Motor neuron (in vitro differentiated cells): ENCODE measurements around the gene VSTM2B. TPM values are rescaled to one million over a fixed set of nuclear protein-coding genes. Genes with fewer than 3 reads are reported as not detected.

Source experiments
- ATAC-seq, 8 experiments: fragments of 200-7000 bp; cut with Tn5 transposase; replicated peaks in 6 of 8; 2 replicates each; pipeline ENCODE4 v1.8.0; 2021; ENCODE audit warnings: mild to moderate bottlenecking in 8 of 8, moderate library complexity in 8 of 8
- H3K27ac ChIP-seq, 2 donors: fragments of 250-450 bp; sonication (Bioruptor Pico); 2 replicates each; pipeline ENCODE4 v1.9.0; 2021; ENCODE audit warnings: antibody characterized with exemption in 2 of 2, mild to moderate bottlenecking in 2 of 2, moderate library complexity in 1 of 2
- H3K4me1 ChIP-seq, 2 donors: fragments of 250-450 bp; sonication (Bioruptor Pico); replicated peaks in 1 of 2; 2 replicates each; pipeline ENCODE4 v1.6.1; 2021; ENCODE audit warnings: antibody characterized with exemption in 2 of 2, mild to moderate bottlenecking in 2 of 2, moderate library complexity in 1 of 2
- H3K4me3 ChIP-seq, 5 donors: fragments of 250-450 bp; sonication (Bioruptor Pico); 2 replicates each; pipeline ENCODE4 v1.9.0; 2021; ENCODE audit warnings: antibody characterized with exemption in 5 of 5, mild to moderate bottlenecking in 5 of 5, moderate library complexity in 4 of 5
- WGBS, 10 experiments: fragments of 450-650 bp; shearing (Covaris generic); methylation state at CpG; one replicate each; pipeline ENCODE4 v1.0.0; 2022; 5-methylcytosine and 5-hydroxymethylcytosine counted together
- in situ Hi-C, 9 experiments: fragments of 400-800 bp; cut with MboI; loops; one replicate each; pipeline ENCODE4 v1.15.0; 2021; ENCODE audit warnings: low sequenced_read_pairs in 9 of 9, low pct_unique_long_range_greater_than_20kb in 2 of 9; ENCODE audit not compliant: unreplicated experiment in 9 of 9
- total RNA-seq, 8 experiments: library from RNA; unstranded; fragments of 300-600 nt; gene quantifications; 2 replicates each; pipeline versions ENCODE4 v1.2.3 to v1.2.4, GENCODE V29; 2022

VSTM2B gene
- total RNA-seq, 8 experiments from 2014 or later, result 0.31 to 8.8 (median 7.2) TPM; not detected in 2

DNA sequence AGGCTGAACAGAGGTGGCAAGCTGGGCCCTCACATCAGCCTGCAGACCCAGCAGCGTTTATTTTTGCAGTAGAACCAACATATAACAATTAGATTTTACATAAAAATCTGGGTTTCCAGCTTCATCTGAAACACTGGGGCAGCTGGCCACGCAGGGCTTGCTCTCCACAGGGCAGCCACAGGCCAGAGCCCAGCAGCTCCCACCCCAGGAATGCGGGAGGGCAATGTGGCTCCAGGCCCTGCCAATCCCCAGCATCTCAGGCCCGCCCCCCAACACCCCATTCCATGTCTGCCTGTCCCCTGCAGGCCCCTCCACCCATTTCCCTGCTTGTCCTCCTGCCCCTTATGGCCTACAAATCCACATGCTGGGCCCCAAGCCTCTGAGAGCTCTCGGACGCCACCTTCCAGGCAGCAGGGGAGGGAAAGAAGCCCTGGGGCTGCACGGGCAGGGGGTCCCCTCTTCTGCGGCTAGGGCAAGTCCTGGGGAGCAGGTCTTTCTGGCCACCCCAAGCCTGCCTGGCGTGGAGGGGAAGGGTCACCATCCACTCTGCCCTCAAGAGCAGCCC, 15.0 kb upstream of the VSTM2B start:
- H3K27ac ChIP-seq, result no peak overlapping the region
- H3K4me3 ChIP-seq, result no peak overlapping the region
- 0 to 80% (median 37%) methylated on average over 1 to 5 of the region's 9 CpGs; no CpG with 5 or more reads in 6 of the 10 experiments for WGBS, 10 experiments
- in situ Hi-C loops, result no loop called here
- ATAC-seq, result no peak
- H3K4me1 ChIP-seq, result no peaks in the 10 kb centered on the region

DNA sequence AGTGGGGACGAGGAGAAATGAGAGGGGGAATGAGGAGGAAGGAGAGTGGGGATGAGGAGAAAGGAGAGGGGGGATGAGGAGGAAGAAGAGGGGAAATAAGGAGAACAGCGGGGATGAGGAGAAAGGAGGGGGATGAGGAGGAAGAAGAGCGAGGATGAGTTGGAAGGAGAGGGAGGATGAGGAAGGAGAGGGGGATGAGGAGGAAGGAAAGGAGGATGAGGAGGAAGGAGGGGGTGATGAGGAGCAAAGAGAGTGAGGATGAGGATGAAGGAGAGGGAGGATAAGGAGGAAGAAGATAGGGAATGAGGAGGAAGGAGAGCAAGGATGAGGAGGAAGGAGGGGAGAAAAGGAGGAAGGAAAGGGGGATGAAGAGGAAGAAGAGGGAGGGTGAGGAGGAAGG, 14.0 kb upstream of the VSTM2B start:
- in situ Hi-C loops, result no loop called here
- no peak for ATAC-seq
- no peak overlapping the region for H3K4me3 ChIP-seq
- H3K4me1 ChIP-seq, result no peaks in the 10 kb centered on the region
- WGBS, 10 experiments, result 0 to 62% (median 10%) methylated on average over 1 to 3 of the region's 3 CpGs; no CpG with 5 or more reads in 4 of the 10 experiments
- H3K27ac ChIP-seq, result no peak overlapping the region

DNA sequence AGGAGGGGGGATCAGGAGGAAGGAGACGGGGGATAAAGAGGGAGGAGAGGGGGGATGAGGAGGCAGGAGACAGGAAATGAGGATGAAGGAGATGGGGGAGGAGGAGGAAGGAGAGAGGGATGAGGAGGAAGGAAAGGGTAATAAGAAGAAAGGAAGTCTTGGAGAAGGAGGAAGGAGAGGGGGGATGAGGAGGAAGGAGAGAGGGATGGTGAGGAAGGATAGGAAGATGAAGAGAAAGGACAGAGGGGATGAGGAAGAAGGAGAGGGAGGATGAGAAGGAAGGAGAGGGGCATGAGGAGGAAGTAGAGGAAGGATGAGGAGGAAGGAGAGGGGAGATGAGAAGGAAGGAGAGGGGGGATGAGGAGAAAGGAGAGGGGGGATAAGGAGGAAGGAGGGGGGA, 13.0 kb upstream of the VSTM2B start:
- Histone ChIP-seq H3K27ac (no peak overlapping the region), H3K4me1 (peaks cover 0 to under 1% of the 10 kb centered on the region in 2 donors), H3K4me3 (no peak overlapping the region)
- in situ Hi-C loops, result no loop called here
- no peak for ATAC-seq
- WGBS, 10 experiments, result no CpG with 5 or more reads among the region's 1 CpG

DNA sequence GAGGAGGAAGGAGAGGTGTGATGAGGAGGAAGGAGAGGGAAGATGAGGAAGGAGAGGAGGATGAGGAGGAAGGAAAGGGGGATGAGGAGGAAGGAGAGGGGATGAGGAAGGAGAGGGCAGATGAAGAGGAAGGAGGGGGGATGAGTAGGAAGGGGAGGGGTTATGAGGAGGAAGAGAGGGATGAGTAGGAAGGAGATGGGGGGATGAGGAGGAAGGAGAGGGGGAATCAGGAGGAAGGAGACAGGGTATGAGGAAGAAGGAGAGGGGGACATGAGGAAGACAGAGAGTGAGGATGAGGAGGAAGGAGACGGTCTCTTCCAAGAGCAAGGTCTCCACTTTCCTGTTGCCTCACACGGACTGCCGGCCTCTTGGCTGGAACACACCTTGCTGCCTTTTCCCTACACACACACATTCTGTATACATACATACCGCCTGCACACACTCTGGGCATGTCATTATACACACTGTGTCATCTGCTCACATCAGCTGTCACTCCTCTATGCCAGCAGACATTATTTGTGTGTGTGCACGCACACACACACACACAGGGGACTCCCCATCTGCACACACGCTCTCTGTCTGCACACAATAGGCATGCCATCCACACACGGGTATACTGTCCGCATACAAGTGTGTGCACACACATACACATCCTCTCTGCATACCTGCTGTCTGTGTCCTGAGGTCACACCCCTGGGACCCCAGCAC, 11.1 kb upstream of the VSTM2B start:
- in situ Hi-C loops, result no loop called here
- Histone ChIP-seq H3K27ac (no peak overlapping the region), H3K4me1 (peaks cover 0 to 9% of the 10 kb centered on the region in 2 donors), H3K4me3 (no peak overlapping the region)
- peak in 2 of 8 experiments; percentile 20 to 67 for ATAC-seq
- WGBS, 10 experiments, result 67 to 80% (median 80%) methylated on average over 1 to 4 of the region's 8 CpGs; no CpG with 5 or more reads in 7 of the 10 experiments

DNA sequence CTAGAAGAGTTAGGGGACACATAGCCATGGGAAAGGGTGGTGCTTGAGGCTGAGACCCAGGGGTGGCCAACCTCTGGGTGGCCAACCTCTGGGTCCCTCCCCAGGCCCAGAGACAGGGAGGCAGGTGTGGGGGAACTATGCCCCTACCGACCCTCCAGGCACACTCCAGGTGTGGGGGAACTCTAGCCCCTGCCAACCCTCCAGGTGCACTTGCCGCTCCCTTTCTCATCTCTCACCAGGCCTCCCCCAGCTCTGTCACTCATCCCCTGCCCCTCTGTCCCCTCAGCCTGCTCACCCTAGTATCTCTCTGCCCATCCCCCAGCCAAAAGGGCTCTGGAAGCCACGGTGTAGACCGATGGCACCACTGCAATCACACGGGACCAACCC, 10.6 kb upstream of the VSTM2B start:
- in situ Hi-C loops, result no loop called here
- H3K4me3 ChIP-seq, result no peak overlapping the region
- 60% methylated on average over 1 of the region's 5 CpGs; no CpG with 5 or more reads in 9 of the 10 experiments for WGBS, 10 experiments
- no peak overlapping the region for H3K27ac ChIP-seq
- peak in 1 of 8 experiments; percentile 16 for ATAC-seq
- peaks cover 4 to 12% of the 10 kb centered on the region in 2 donors for H3K4me1 ChIP-seq

DNA sequence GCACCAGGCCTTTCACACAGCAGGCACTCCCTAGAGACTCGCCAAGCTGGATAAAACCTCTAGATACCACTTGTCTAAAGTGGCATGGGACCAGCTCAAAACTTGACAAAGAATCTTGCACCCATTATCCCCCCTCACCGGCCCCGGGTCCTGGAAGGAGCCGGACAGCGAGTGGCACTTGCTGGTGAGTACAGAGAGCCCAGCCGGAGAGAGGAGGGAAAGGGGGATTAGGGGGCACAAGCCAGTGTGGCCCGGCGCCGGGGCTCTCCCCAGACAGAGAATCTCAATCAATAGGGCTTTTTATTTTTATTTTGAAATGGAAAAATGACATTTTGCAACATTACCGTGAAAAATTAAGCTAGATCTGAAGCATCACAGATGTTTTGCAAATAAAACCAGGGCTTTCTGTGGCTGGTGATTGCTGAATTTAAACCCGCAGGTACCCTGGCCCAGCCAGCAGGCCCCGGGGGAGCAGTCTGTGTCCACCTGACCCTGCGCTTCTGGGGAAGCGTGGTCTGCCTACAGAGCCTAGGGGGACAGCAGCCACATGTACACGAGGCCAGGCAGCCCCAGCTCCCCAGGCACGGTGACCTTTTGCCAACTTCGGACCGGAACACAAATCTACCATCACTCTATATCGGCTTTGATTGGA, 10.0 kb upstream of the VSTM2B start:
- Histone ChIP-seq H3K4me1 (peaks cover 10 to 19% of the 10 kb centered on the region in 2 donors), H3K27ac (no peak overlapping the region)

DNA sequence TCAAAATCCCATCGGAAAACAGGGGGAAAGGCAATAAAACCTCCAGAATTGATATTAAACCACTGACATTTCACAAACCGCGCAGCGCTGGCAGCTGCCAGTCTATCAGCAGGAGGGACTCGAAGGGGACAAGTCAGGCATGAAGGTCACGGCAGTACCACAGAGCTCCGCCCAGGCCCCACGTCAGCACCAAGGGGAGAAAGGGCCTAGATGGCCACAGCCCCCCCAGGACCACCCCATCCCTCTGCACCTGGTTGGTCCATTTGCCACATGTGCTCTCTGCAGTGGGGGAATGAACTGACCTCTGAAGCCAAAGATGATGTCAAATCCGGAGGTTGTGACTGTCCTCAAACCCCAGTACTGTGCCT, 9.5 kb upstream of the VSTM2B start:
- in situ Hi-C loops, result no loop called here
- Histone ChIP-seq H3K27ac (no peak overlapping the region), H3K4me3 (no peak overlapping the region), H3K4me1 (peaks cover 12 to 24% of the 10 kb centered on the region in 2 donors)
- no peak for ATAC-seq
- WGBS, 10 experiments, result 10 to 96% (median 75%) methylated on average over 1 to 8 of the region's 9 CpGs; no CpG with 5 or more reads in 6 of the 10 experiments

More for the DNA sequence above, 10.0 kb upstream of the VSTM2B start:
- H3K4me3 ChIP-seq, result no peak overlapping the region
- no peak for ATAC-seq
- WGBS, 10 experiments, result 20 to 100% (median 66%) methylated on average over 1 to 11 of the region's 19 CpGs; no CpG with 5 or more reads in 1 of the 10 experiments
- in situ Hi-C loops, result no loop called here

DNA sequence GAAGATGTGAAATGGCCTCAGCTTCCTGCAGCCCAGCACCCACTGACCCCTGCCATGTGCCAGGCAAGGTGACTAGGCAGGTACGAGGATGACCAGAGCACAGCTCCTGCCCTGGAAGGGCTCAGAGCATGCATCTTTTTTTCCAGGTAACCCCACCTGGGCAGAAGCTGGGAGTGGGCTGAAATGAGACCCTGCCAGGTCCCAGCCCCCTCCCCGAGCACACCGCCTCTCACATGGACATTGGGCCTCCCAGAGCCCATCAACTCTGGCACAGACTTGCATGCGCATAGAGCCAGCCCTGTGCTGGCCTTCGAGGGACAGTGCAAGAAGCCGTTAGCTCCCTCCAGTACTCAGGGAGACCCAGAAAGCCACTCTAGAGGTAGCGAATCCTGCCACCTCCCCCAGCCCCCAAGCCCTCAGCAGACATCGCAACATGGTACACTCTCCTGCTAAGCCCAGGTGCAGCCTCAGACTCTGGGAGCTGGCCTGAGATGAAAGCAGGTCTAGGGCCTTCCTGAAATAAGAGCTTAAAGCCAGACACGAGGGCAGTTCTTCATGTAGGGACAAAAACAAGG, 8.9 kb upstream of the VSTM2B start:
- in situ Hi-C loops, result no loop called here
- Histone ChIP-seq H3K4me3 (no peak overlapping the region), H3K27ac (no peak overlapping the region), H3K4me1 (peaks cover 12 to 26% of the 10 kb centered on the region in 2 donors)
- no peak for ATAC-seq
- WGBS, 10 experiments, result 57 to 100% (median 100%) methylated on average over 1 to 2 of the region's 9 CpGs; no CpG with 5 or more reads in 7 of the 10 experiments

DNA sequence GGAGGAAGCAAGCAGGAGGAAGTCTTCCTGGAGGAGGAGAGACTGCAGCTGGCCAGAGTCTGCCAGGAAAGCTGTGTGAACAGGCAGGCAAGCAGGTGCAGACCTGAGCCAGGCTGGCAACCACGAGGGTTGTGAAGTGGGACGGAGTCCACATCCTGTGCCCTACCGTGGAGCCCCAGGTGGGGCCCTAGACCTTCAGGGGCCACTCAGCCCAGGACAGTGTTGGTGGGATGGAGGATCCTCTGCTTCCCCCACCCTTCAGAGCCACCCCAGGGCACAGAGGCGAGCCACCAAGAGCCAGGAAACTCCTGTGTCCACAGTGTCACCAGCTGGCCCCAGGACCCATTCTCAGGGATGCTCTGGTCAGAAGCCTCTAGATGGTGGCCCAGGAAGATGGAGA, 8.4 kb upstream of the VSTM2B start:
- no peak overlapping the region for H3K4me3 ChIP-seq
- no peak for ATAC-seq
- 90% methylated on average over 2 of the region's 4 CpGs; no CpG with 5 or more reads in 9 of the 10 experiments for WGBS, 10 experiments
- H3K27ac ChIP-seq, result no peak overlapping the region
- peaks cover 12 to 26% of the 10 kb centered on the region in 2 donors for H3K4me1 ChIP-seq
- in situ Hi-C loops, result no loop called here

DNA sequence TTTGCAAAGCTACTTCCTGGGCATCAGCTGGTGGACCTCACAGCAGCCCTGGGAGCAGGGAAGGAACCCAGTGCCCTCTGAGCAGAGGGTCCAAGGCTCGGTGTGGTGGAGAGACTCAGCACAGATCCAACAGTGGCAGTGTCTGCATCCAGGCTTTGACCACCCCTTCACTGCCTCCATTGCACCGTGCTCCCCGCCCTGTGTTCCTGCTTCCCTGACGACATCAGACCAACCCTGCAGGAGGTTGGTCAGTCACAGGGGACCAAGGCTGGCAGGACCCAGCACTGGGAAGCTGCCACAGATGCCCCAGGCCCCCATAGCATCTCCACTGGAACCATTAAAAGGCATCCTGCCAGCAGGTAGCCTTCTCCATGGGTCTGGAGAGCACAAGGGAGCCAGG, 7.8 kb upstream of the VSTM2B start:
- 80 to 100% methylated on average over 1 of the region's 4 CpGs; no CpG with 5 or more reads in 8 of the 10 experiments for WGBS, 10 experiments
- Histone ChIP-seq H3K27ac (peak overlapping the region in 1 of 2 donors; percentile 20), H3K4me3 (no peak overlapping the region), H3K4me1 (peaks cover 12 to 26% of the 10 kb centered on the region in 2 donors)
- ATAC-seq, result no peak
- in situ Hi-C loops, result no loop called here

DNA sequence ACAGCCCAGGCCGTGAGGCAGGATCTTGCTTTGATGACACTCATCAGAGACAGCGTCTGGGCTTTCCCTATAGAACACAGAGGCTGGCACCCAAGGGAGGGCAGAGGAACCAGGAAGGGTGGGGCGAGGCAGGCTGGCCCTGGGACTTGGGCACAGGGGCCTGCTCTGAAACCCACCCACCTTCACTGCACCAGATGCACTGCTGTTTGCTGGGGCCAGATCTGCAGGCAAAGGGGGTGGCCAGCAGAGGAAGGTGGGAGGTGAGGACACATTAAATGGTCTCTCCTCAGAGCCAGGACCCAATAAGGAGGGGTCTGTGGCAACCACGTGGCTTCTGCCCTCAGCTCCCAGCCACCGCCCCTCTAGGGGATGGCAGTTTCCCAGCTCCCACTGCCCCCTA, 6.6 kb upstream of the VSTM2B start:
- WGBS, 10 experiments, result 0 to 100% (median 50%) methylated on average over 1 to 2 of the region's 5 CpGs; no CpG with 5 or more reads in 6 of the 10 experiments
- no peak overlapping the region for H3K4me3 ChIP-seq
- in situ Hi-C loops, result no loop called here
- H3K27ac ChIP-seq, result no peak overlapping the region
- no peak for ATAC-seq
- peaks cover 12 to 26% of the 10 kb centered on the region in 2 donors for H3K4me1 ChIP-seq

DNA sequence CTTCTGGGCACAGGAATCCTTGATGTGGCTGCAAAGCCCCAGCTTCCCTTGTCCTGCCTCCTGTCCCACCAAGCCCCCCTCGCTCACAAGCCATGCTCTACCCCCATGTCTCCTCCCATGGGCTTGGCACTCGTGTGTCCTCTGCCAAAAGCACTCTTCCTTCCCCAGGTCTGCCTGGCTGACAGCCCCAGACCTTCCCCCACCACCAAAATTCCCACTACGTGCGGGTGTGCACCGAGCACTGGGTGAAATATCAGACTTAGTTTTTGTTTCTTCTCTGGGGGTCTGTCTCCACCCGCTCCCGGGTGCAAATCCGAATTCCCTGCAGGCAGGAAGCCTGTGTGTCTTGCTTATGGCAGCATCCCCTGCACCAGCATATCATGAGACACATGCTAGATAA, 5.9 kb upstream of the VSTM2B start:
- H3K4me1 ChIP-seq, result peaks cover 20 to 26% of the 10 kb centered on the region in 2 donors
- in situ Hi-C loops, result no loop called here
- WGBS, 10 experiments, result 0 to 80% (median 7%) methylated on average over 1 to 3 of the region's 8 CpGs; no CpG with 5 or more reads in 7 of the 10 experiments
- H3K4me3 ChIP-seq, result no peak overlapping the region
- H3K27ac ChIP-seq, result no peak overlapping the region
- no peak for ATAC-seq

DNA sequence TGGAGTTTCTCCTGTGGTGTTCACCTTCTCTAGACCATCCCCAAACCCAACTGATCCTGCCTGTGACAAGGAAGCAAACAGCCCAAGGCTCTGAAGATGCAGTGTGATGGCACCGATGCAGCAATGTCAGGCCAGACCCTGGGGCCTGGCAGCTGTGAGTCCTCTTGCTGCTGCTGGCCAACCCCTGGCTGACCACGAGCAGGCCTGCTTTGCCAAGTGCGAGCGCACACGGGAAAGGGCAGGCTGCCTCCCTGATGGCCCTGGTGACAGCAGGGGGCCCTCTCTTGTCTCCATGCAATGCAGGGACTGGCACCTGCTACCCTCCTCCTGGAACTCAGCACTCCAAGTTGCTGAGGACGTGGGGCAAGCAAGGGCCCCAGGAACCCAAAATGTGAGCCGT, 5.4 kb upstream of the VSTM2B start:
- no peak overlapping the region for H3K27ac ChIP-seq
- WGBS, 10 experiments, result 0 to 61% (median 8%) methylated on average over 1 to 7 of the region's 7 CpGs; no CpG with 5 or more reads in 6 of the 10 experiments
- peaks cover 20 to 26% of the 10 kb centered on the region in 2 donors for H3K4me1 ChIP-seq
- ATAC-seq, result no peak
- in situ Hi-C loops, result no loop called here
- H3K4me3 ChIP-seq, result no peak overlapping the region
